ENCODE measurements around the gene PODXL.

PODXL gene

GRCh38 chr7:131543298-131543697 lies 13.1 kb downstream of the PODXL start:
- in situ Hi-C loops (cut with HindIII; ENCODE audit: low pct_ligation_motif_present, low sequenced_read_pairs): no loop called here
- no peaks in the 10 kb centered on the region for H3K27me3 ChIP-seq (replicated peaks)
- no peak overlapping the region for H3K4me3 ChIP-seq (ENCODE audit: low read depth, low read length)
- TF ChIP-seq CTCF (IDR thresholded peaks at IDR 0.05; ENCODE audit: low read depth, low read length, missing control alignments): no peak
- DNase-seq: no peak
- no peak overlapping the region for H3K27ac ChIP-seq
- no peaks in the 10 kb centered on the region for H3K36me3 ChIP-seq (replicated peaks)

- no peaks in the 10 kb centered on the region for H3K36me3 ChIP-seq (replicated peaks)
- in situ Hi-C loops (cut with HindIII; ENCODE audit: low pct_ligation_motif_present, low sequenced_read_pairs): no loop called here
- no peak overlapping the region for H3K27ac ChIP-seq
- no peak for DNase-seq
- peak; percentile 44 for TF ChIP-seq CTCF (IDR thresholded peaks at IDR 0.05; ENCODE audit: low read depth, low read length, missing control alignments)
- H3K4me3 ChIP-seq (ENCODE audit: low read depth, low read length): no peak overlapping the region
- no peaks in the 10 kb centered on the region for H3K27me3 ChIP-seq (replicated peaks)
These were observed 15.8 kb downstream of the PODXL start for GRCh38 chr7:131540491-131541162.

- Histone ChIP-seq H3K4me3 (ENCODE audit: low read depth, low read length) (no peak overlapping the region), H3K36me3 (replicated peaks) (no peaks in the 10 kb centered on the region), H3K27me3 (replicated peaks) (no peaks in the 10 kb centered on the region), H3K27ac (no peak overlapping the region)
- no peak for TF ChIP-seq CTCF (IDR thresholded peaks at IDR 0.05; ENCODE audit: low read depth, low read length, missing control alignments)
- in situ Hi-C loops (cut with HindIII; ENCODE audit: low pct_ligation_motif_present, low sequenced_read_pairs): no loop called here
- DNase-seq: no peak
These were observed 17.6 kb downstream of the PODXL start for GRCh38 chr7:131538813-131539179.

GRCh38 chr7:131538071-131538812 lies 18.2 kb downstream of the PODXL start:
- Histone ChIP-seq H3K4me3 (ENCODE audit: low read depth, low read length) (no peak overlapping the region), H3K27ac (no peak overlapping the region), H3K36me3 (replicated peaks) (no peaks in the 10 kb centered on the region), H3K27me3 (replicated peaks) (no peaks in the 10 kb centered on the region)
- no peak for TF ChIP-seq CTCF (IDR thresholded peaks at IDR 0.05; ENCODE audit: low read depth, low read length, missing control alignments)
- in situ Hi-C loops (cut with HindIII; ENCODE audit: low pct_ligation_motif_present, low sequenced_read_pairs): no loop called here
- no peak for DNase-seq

GRCh38 chr7:131537571-131537978 lies 18.9 kb downstream of the PODXL start:
- Histone ChIP-seq H3K36me3 (replicated peaks) (no peaks in the 10 kb centered on the region), H3K27me3 (replicated peaks) (no peaks in the 10 kb centered on the region), H3K4me3 (ENCODE audit: low read depth, low read length) (no peak overlapping the region), H3K27ac (no peak overlapping the region)
- in situ Hi-C loops (cut with HindIII; ENCODE audit: low pct_ligation_motif_present, low sequenced_read_pairs): no loop called here
- no peak for DNase-seq
- TF ChIP-seq CTCF (IDR thresholded peaks at IDR 0.05; ENCODE audit: low read depth, low read length, missing control alignments): no peak

All from brain microvascular endothelial cell (primary cell).